H1 (cell line): ENCODE data around the gene OGFRL1. TPM values are rescaled to one million over a fixed set of nuclear protein-coding genes. Genes with fewer than 3 reads are reported as not detected.

Experiments used
- CTCF ChIA-PET: fragments of 300-600 bp; sonication (Branson Sonifier 250); formaldehyde crosslinking; loops from one replicate; lab custom pipeline; 2021; ENCODE audit not compliant: partially characterized antibody; lab: Charles Lee
- POLR2A ChIA-PET: fragments of 300-600 bp; sonication (Branson Sonifier 250); formaldehyde crosslinking; loops from one replicate; lab custom pipeline; 2021; ENCODE audit warnings: inconsistent platforms; ENCODE audit not compliant: partially characterized antibody; lab: Charles Lee
- DNase-seq, 2 experiments: peaks; one replicate each; pipeline versions ENCODE4 v3.0.0 to v3.0.0-alpha.2; 2010 to 2022; ENCODE audit warnings: low spot score in 2 of 2, low read depth in 1 of 2, mixed read lengths in 1 of 2
- FAIRE-seq: peaks from 2 replicates; lab custom pipeline; 2011; peaks lifted over from hg19 to GRCh38; lab: Jason Lieb, UNC
- H2AFZ ChIP-seq: 2 replicates; pipeline ENCODE4 v1.8.1; 2012; ENCODE audit warnings: low read length, inconsistent platforms
- H2AK5ac ChIP-seq: 2 replicates; pipeline ENCODE4 v1.6.1; 2013; ENCODE audit warnings: low read depth, low read length
- H2BK120ac ChIP-seq: replicated peaks from 2 replicates; pipeline ENCODE3; 2013; ENCODE audit warnings: low read depth, low read length, inconsistent platforms
- H2BK12ac ChIP-seq: 2 replicates; pipeline ENCODE4 v1.6.1; 2013; ENCODE audit warnings: low read depth, low read length
- H2BK15ac ChIP-seq: 2 replicates; pipeline ENCODE4 v1.6.1; 2013; ENCODE audit warnings: low read length
- H2BK20ac ChIP-seq: 2 replicates; pipeline ENCODE4 v1.6.1; 2013; ENCODE audit warnings: low read length
- H2BK5ac ChIP-seq: 2 replicates; pipeline ENCODE4 v1.6.1; 2013; ENCODE audit warnings: low read depth, low read length
- H3K14ac ChIP-seq: 2 replicates; pipeline ENCODE4 v1.6.1; 2013; ENCODE audit warnings: inconsistent platforms; ENCODE audit not compliant: insufficient read length
- H3K18ac ChIP-seq: 2 replicates; pipeline ENCODE4 v1.6.1; 2013; ENCODE audit warnings: low read length; ENCODE audit errors: extremely low read depth
- H3K23ac ChIP-seq: 2 replicates; pipeline ENCODE4 v1.6.1; 2013; ENCODE audit warnings: inconsistent platforms; ENCODE audit not compliant: insufficient read length
- H3K23me2 ChIP-seq: 2 replicates; pipeline ENCODE4 v1.6.1; 2013; ENCODE audit warnings: low read depth, low read length
- H3K27ac ChIP-seq: 2 replicates; pipeline ENCODE4 v1.6.1; 2011; ENCODE audit warnings: low read depth, low read length, inconsistent platforms
- H3K27me3 ChIP-seq, 4 experiments: replicated peaks in 1 of 4; 1 replicate in 1 of 4; 2 replicates in 3 of 4; pipeline versions ENCODE4 v1.6.1 to v1.8.1; 2011 to 2013; ENCODE audit warnings: low read length in 3 of 4, mild to moderate bottlenecking in 3 of 4, inconsistent platforms in 2 of 4, mixed read lengths in 2 of 4, moderate library complexity in 1 of 4; ENCODE audit not compliant: control insufficient read depth in 3 of 4, insufficient read depth in 3 of 4; ENCODE audit errors: extremely low read depth in 1 of 4
- H3K36me3 ChIP-seq, 4 experiments: 2 replicates each; pipeline versions ENCODE4 v1.6.1 to v1.8.1; 2011 to 2013; ENCODE audit warnings: mild to moderate bottlenecking in 4 of 4, low read length in 3 of 4, moderate library complexity in 2 of 4, control low read depth in 1 of 4, inconsistent platforms in 1 of 4; ENCODE audit not compliant: insufficient read depth in 4 of 4, control insufficient read depth in 2 of 4
- H3K4ac ChIP-seq: replicated peaks from 2 replicates; pipeline ENCODE3; 2013; ENCODE audit warnings: low read length, low read depth, mixed read lengths, inconsistent platforms; ENCODE audit not compliant: insufficient read length
- H3K4me1 ChIP-seq, 4 experiments: replicated peaks in 1 of 4; 1 replicate in 1 of 4; 2 replicates in 3 of 4; pipeline versions ENCODE4 v1.6.1 to v1.8.1; 2011 to 2013; ENCODE audit warnings: low read length in 3 of 4, inconsistent platforms in 2 of 4, mixed read lengths in 1 of 4; ENCODE audit not compliant: insufficient read depth in 4 of 4, control insufficient read depth in 3 of 4
- H3K4me2 ChIP-seq, 2 experiments: 2 replicates each; pipeline versions ENCODE4 v1.6.1 to v1.8.1; 2011 to 2013; ENCODE audit warnings: low read depth in 2 of 2, low read length in 2 of 2, control low read depth in 1 of 2, inconsistent platforms in 1 of 2, mild to moderate bottlenecking in 1 of 2; ENCODE audit not compliant: insufficient read depth in 1 of 2
- H3K4me3 ChIP-seq, 4 experiments: fragments of 200-600, 300-600 bp in 1 of 4; sonication (generic), shearing (Covaris generic), sonication (Bioruptor Twin) in 1 of 4; 2 replicates each; pipeline versions ENCODE4 v1.5.1 to v1.8.1; 2011 to 2016; ENCODE audit warnings: low read length in 4 of 4, low read depth in 3 of 4, control low read depth in 2 of 4, inconsistent platforms in 2 of 4, mild to moderate bottlenecking in 2 of 4, mixed read lengths in 1 of 4, moderate library complexity in 1 of 4; ENCODE audit not compliant: insufficient read depth in 2 of 4; ENCODE audit errors: extremely low read depth in 1 of 4
- H3K56ac ChIP-seq: replicated peaks from 2 replicates; pipeline ENCODE3; 2013; ENCODE audit warnings: low read depth, mild to moderate bottlenecking, mixed read lengths, low read length, inconsistent platforms; ENCODE audit not compliant: insufficient read length
- H3K79me1 ChIP-seq: 2 replicates; pipeline ENCODE4 v1.6.1; 2013; ENCODE audit warnings: low read depth, low read length, control low read depth
- H3K79me2 ChIP-seq, 2 experiments: 2 replicates each; pipeline versions ENCODE4 v1.6.1 to v1.8.1; 2012 to 2013; ENCODE audit warnings: low read length in 2 of 2, mild to moderate bottlenecking in 2 of 2, inconsistent platforms in 1 of 2; ENCODE audit not compliant: insufficient read depth in 2 of 2, control insufficient read depth in 1 of 2
- H3K9ac ChIP-seq, 4 experiments: replicated peaks in 1 of 4; 1 replicate in 1 of 4; 2 replicates in 3 of 4; pipeline versions ENCODE4 v1.6.1 to v1.8.1; 2011 to 2013; ENCODE audit warnings: low read depth in 3 of 4, low read length in 3 of 4, control low read depth in 2 of 4, mild to moderate bottlenecking in 2 of 4, moderate library complexity in 2 of 4, inconsistent platforms in 1 of 4; ENCODE audit errors: extremely low read depth in 1 of 4
- H3K9me3 ChIP-seq, 2 experiments: 2 replicates each; pipeline versions ENCODE4 v1.6.1 to v1.8.1; 2012 to 2013; ENCODE audit warnings: mild to moderate bottlenecking in 2 of 2, moderate library complexity in 2 of 2, control low read depth in 1 of 2, inconsistent platforms in 1 of 2, low read depth in 1 of 2, low read length in 1 of 2, mixed read lengths in 1 of 2; ENCODE audit not compliant: insufficient read depth in 2 of 2
- H4K20me1 ChIP-seq, 2 experiments: replicated peaks in 1 of 2; 2 replicates each; pipeline versions ENCODE3 to v1.8.1; 2011 to 2013; ENCODE audit warnings: inconsistent platforms in 2 of 2, low read length in 2 of 2, mild to moderate bottlenecking in 1 of 2; ENCODE audit not compliant: insufficient read depth in 2 of 2, control insufficient read depth in 1 of 2
- H4K5ac ChIP-seq: 2 replicates; pipeline ENCODE4 v1.6.1; 2013; ENCODE audit warnings: low read length, low read depth, mixed read lengths, inconsistent platforms; ENCODE audit not compliant: insufficient read length
- H4K8ac ChIP-seq: 2 replicates; pipeline ENCODE4 v1.8.0; 2013; ENCODE audit warnings: mild to moderate bottlenecking, moderate library complexity, low read length, inconsistent platforms; ENCODE audit not compliant: insufficient read depth; ENCODE audit errors: extremely low read depth
- H4K91ac ChIP-seq: replicated peaks from 2 replicates; pipeline ENCODE3; 2013; ENCODE audit warnings: low read length, mixed read lengths, inconsistent platforms; ENCODE audit not compliant: insufficient read length
- CTBP2 ChIP-seq: IDR thresholded peaks from 2 replicates; pipeline ENCODE4 v1.7.0; 2011; ENCODE audit warnings: borderline replicate concordance, mild to moderate bottlenecking, moderate library complexity, mixed read lengths, low read length; ENCODE audit not compliant: insufficient read depth, insufficient read length
- WGBS, 2 experiments: shearing (Covaris generic) in 1 of 2; methylation state at CpG; one replicate each; pipeline versions ENCODE4 v1.1.6 to v1.1.7; 2013 to 2015; ENCODE audit warnings: low lambda C conversion rate in 2 of 2, mixed read lengths in 2 of 2, inconsistent platforms in 1 of 2, low coverage in 1 of 2, missing lambda C conversion rate in 1 of 2; ENCODE audit not compliant: insufficient replicate concordance in 2 of 2, insufficient coverage in 1 of 2, insufficient read length in 1 of 2; ENCODE audit errors: extremely low coverage in 1 of 2, missing lambda C conversion rate in 1 of 2; 5-methylcytosine and 5-hydroxymethylcytosine counted together
- polyA plus RNA-seq, 7 experiments: library from polyadenylated mRNA; depleted of rRNA in 3 of 7; stranded (reverse) in 5 of 7; unstranded in 2 of 7; fragments of >200 nt in 5 of 7; fragments of 200-250 nt in 2 of 7; gene quantifications; 1 replicate in 5 of 7; 2 replicates in 1 of 7; 4 replicates in 1 of 7; pipeline versions ENCODE4 v1.2.1 to v1.2.3, GENCODE V29; 2011 to 2013; ENCODE audit warnings: missing spikeins in 2 of 7, mixed read lengths in 2 of 7
- total RNA-seq: library from RNA; stranded (reverse); fragmentation: NEBNext Ultra II Directional; extraction: Animal tissue kit (Norgen Biotek cat#: 25700); gene quantifications from 2 replicates; pipeline ENCODE4 v1.2.1, GENCODE V29; 2021

The OGFRL1 gene
- total and polyA plus RNA-seq, 2 of the 8 experiments (the other 6 are each of a cell fraction or from before 2014, with no cell fraction given) = 1.1 to 9.0 TPM

- no peaks in the 10 kb centered on the region for H4K20me1 ChIP-seq
- no peak for TF ChIP-seq CTBP2
- no peak overlapping the region for H2BK12ac ChIP-seq
- no peak overlapping the region for H2BK15ac ChIP-seq
- H3K9ac ChIP-seq = no peak overlapping the region
- no peak overlapping the region for H4K5ac ChIP-seq
- ChIA-PET CTCF (interaction anchor here (0.7 to 1.3 kb wide), 3 partner anchors 11 to 141 kb away, joined by 3 read pairs; no protein-coding TSS in a partner anchor), POLR2A (no interaction called here)
- no peak overlapping the region for H2AK5ac ChIP-seq
- DNase-seq (no peak), FAIRE-seq (no peak)
- no peak overlapping the region for H3K4ac ChIP-seq
- H3K27ac ChIP-seq = no peak overlapping the region
- no peaks in the 10 kb centered on the region for H3K9me3 ChIP-seq
- H3K27me3 ChIP-seq = no peaks in the 10 kb centered on the region
- H3K4me2 ChIP-seq = no peak overlapping the region
- no peak overlapping the region for H3K14ac ChIP-seq
- H2BK120ac ChIP-seq = no peak overlapping the region
- H3K23ac ChIP-seq = no peak overlapping the region
- H3K56ac ChIP-seq = no peak overlapping the region
- peaks cover 0 to 5% (median 2%) of the 10 kb centered on the region in 4 experiments; a peak in 2 of 7 replicates for H3K4me1 ChIP-seq
- H2AFZ ChIP-seq = no peak overlapping the region
- no peaks in the 10 kb centered on the region for H3K79me1 ChIP-seq
- no peak overlapping the region for H2BK20ac ChIP-seq
- H3K4me3 ChIP-seq = no peak overlapping the region
- H4K91ac ChIP-seq = no peak overlapping the region
- H2BK5ac ChIP-seq = no peak overlapping the region
- H3K79me2 ChIP-seq = no peaks in the 10 kb centered on the region
- H3K23me2 ChIP-seq = no peaks in the 10 kb centered on the region; the same call in 1 of the 2 replicates
- 93% methylated on average over 1 of the region's 1 CpG; no CpG with 5 or more reads in 1 of the 2 experiments for WGBS, 2 experiments
- no peak overlapping the region for H4K8ac ChIP-seq
- H3K36me3 ChIP-seq = no peaks in the 10 kb centered on the region
- no peak overlapping the region for H3K18ac ChIP-seq
Observed at GRCh38 chr6:71333050-71333449, 44.4 kb downstream of the OGFRL1 start.
